ENCODE data around the gene ST6GALNAC2.
"Not testable (repeated sequence)": the region's sequence is repeated elsewhere in the genome, so short reads cannot be mapped to it uniquely, and the experiment has no call there.

ST6GALNAC2 gene

GRCh38 chr17:76525513-76525833, 60.2 kb downstream of the ST6GALNAC2 start:
- not testable (repeated sequence) for DNase-seq

- DNase-seq, result no peak
Measured at GRCh38 chr17:76524598-76525512, 60.8 kb downstream of the ST6GALNAC2 start.

- DNase-seq, result no peak
Measured at GRCh38 chr17:76523084-76524037, 62.3 kb downstream of the ST6GALNAC2 start.

GRCh38 chr17:76521683-76522082, 64.0 kb downstream of the ST6GALNAC2 start:
- not testable (repeated sequence) for DNase-seq

GRCh38 chr17:76521262-76521661, 64.4 kb downstream of the ST6GALNAC2 start:
- DNase-seq, result no peak

- no peak for DNase-seq
Measured at GRCh38 chr17:76519048-76519966, 66.4 kb downstream of the ST6GALNAC2 start.

GRCh38 chr17:76517638-76518038, 68.0 kb downstream of the ST6GALNAC2 start:
- no peak for DNase-seq

Data from SIG-M5 (cell line).